ENCODE measurements around the gene CD109.

DNA sequence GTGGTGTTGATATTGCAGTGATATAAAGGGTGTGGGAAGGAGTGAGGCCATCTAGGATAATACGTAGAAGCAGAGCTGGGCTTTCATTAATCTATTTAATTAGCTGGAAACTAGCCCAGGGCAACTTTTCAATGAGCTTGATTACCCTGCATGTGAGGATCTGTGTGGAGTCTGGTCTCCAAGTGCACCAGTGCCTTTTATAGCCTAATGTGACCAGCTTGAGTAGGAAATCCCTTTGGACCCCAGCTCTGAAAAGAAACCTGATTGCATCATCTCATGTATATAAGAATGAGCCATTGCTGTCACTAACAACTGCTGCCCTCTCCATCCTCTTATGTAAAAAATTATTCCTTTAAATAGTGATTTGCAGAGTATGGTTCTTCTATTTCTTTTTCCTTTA, 72.6 kb downstream of the CD109 start:
- TF ChIP-seq POLR2A (IDR thresholded peaks at IDR 0.05) = no peak
- no peak for TF ChIP-seq CTCF (IDR thresholded peaks at IDR 0.05)
